CD4-positive, alpha-beta T cell treated with Interleukin-6 at 100 ng/mL for 8 hours (primary cell): ENCODE measurements around the gene TGM3.

Source experiments
- DNase-seq: peaks from one replicate; pipeline ENCODE4 v3.0.0-alpha.2; 2020; ENCODE audit warnings: mixed read lengths, low spot score

TGM3 gene

GRCh38 chr20:2340136-2340535, 44.3 kb downstream of the TGM3 start:
- no peak for DNase-seq

- no peak for DNase-seq
Observed at GRCh38 chr20:2340823-2341222, 45.0 kb downstream of the TGM3 start.

DNA sequence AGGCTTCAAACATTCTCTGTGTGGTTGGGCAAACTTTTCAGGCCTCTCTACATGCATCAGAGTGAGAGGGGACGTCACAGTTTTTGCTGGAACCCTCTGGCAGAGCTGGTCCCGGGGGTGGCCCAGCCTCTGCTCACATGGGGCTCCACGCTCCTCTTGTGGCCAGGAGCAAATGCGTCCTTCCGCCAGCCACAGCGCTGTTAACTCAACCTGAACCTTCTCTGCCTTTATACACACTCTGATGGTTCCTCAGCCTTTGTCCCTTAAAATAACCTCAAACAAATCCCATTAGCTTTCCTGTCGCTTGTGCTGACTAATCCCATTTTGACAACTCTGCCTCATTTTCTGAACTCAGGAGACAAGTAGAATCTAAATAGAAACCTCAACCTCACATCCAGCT, 45.5 kb downstream of the TGM3 start:
- DNase-seq, result no peak

DNA sequence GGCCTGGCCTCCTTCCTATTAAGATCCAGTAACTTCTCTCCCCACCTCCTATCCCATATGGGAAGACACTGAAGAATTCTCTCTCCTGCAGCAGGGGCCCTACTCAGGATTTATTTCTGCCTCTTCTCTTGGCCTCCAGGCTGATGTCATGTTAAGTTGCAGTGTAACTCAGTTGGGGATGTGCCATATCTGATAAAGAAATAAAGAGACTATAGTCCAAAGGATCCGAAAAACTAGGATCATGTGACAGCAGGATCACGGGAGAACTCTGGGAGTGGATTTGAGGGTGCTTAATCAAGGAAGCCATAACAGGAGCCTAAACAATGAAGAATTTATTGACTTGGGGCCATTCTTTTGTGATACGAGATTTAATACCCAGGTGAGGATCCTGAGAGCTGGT, 46.4 kb downstream of the TGM3 start:
- DNase-seq, result no peak

GRCh38 chr20:2346188-2346587, 50.4 kb downstream of the TGM3 start:
- no peak for DNase-seq

- DNase-seq, result no peak
Observed at GRCh38 chr20:2348336-2348735, 52.5 kb downstream of the TGM3 start.

- DNase-seq, result no peak
Observed at GRCh38 chr20:2349801-2350200, 54.0 kb downstream of the TGM3 start.

DNA sequence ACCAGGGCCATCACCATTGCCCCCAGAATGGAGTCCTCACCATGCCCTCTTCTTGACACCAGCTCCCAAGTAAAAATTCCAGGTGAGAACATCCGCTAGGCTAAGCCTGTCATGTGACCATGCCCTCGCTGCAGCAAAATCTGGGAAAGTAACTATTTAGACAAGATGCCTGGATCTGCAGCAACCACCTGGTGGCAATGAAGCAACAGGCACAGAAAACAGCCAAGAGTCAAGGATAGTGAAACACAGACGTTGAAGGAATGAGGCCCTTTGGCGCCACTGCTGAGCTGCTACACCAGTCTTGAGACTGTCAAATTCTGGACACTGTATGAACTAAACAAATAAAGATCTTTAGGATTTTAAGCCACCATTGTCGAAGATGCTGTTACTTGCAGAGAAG, 54.8 kb downstream of the TGM3 start:
- DNase-seq, result no peak

DNA sequence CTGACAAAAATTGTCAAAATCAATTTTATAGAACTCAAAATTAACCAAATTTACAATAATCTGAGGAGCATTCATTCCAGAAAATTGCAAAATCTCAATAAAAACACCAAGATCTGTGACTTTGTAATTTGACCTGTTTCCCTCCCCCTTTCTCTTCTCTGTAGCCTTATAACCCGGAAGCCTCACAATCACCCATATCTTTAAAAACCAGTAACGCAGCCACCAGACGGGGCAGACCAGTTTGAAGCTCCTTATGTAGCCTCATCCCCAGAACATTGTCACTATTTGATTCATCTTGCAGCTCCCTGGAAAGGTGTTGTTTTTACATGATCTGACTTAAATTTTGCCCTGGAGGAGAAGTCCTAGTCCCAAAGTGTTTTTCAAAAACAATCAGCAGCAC, 57.4 kb downstream of the TGM3 start:
- no peak for DNase-seq

DNA sequence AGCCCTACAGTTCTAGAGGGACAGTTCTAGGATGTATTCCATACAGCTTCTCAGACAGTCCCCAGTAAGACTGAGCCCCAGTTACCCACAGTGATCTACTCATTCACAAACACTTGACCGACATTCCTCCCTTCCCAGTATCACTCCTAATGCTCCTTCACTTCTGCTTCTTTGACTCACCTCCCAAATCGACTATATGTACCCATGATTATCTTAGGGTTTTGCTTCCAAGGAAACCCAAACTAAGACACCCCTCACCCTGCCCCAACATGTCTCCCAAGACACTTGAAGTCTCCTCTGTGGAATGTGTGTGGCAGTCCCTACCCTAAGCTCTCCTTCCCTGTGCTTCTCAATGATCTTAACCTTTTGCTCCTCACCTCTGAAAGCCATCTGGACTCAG, 61.3 kb downstream of the TGM3 start:
- DNase-seq, result no peak

- DNase-seq, result no peak
Observed at GRCh38 chr20:2358006-2358405, 62.2 kb downstream of the TGM3 start.

DNA sequence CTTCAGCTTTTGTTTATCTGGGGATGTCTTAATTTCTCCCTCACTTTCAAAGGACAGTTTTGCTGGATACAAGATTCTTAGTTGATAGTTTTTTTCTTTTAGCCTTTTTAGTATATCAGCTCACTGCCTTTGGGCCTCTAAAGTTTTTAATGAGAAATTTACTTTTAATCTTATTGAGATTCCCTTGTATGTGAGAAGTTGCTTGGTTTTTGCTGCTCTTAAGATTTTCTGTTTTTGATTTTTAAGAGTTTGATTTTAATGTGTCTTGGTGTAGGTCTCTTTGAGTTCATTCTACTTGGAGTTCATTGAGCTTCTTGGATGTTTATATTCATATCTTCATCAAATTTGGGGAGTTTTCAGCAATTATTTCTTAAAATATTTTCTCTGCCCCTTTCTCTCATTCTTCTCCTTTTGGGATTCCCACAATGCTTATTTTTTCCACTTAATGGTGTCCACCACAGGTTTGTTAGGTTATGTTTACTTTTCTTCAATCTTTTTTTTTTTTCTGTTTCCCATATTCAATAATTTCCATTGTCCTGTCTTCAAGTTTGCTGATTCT, 65.3 kb downstream of the TGM3 start:
- no peak for DNase-seq

- DNase-seq, result no peak
Observed at GRCh38 chr20:2363187-2363586, 67.4 kb downstream of the TGM3 start.

GRCh38 chr20:2363587-2363986, 67.8 kb downstream of the TGM3 start:
- DNase-seq, result no peak

DNA sequence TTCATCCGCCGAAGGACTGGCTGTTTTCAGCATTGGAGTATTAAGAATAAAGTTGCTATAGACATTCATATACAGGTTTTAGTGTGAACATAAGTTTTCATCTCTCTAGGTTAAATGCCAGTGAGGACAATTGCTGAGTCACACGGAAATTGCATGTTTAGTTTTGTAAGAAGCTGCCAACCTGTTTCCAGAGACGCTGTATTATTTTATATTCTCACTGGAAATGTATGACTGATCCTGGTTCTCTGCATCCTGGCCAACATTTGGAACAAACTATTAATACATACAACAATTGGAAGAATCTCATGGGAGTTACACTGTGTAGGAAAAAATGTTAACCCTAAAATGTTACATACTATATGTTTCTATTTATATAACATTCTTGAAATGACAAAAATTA, 68.2 kb downstream of the TGM3 start:
- DNase-seq, result no peak

DNA sequence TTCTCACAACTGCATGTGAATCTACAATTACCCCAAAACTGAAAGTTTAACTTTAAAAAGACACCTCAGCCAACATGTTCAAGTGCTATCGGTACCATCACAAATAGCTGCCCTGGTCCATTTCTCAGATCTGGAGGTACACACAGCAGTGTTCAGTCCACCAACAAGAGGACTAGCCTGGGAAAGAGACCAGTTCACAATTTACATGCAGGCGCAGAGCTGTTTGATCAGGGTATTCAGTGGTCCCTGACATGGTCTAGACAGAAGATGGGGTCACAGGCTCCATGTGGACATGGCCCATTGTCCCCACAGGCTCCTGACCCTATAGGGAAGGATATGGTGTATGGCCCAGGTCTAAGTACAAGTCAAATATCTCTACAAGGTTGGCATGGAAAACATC, 69.3 kb downstream of the TGM3 start:
- DNase-seq, result no peak

- no peak for DNase-seq
Observed at GRCh38 chr20:2365666-2366065, 69.9 kb downstream of the TGM3 start.

DNA sequence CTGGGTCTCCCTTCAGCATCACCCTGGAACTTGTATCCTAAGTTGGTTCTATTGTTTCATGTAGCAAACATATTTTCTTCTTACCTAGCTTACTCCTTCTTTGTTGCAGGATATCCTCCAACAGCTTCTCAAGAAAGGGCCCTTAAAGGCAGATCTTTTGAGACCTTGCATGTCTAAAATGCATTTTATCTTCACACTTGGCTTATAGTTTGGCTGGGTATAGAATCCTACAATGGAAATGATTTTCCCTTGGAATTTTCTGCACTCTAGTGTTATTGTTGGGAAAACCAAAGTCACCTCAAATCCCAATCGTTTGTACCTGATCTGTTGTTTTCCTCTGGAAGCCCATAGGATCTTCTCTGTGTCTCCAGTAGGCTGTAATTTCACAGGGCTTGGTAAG, 72.8 kb downstream of the TGM3 start:
- no peak for DNase-seq

- DNase-seq, result no peak
Observed at GRCh38 chr20:2373098-2373497, 77.3 kb downstream of the TGM3 start.

DNA sequence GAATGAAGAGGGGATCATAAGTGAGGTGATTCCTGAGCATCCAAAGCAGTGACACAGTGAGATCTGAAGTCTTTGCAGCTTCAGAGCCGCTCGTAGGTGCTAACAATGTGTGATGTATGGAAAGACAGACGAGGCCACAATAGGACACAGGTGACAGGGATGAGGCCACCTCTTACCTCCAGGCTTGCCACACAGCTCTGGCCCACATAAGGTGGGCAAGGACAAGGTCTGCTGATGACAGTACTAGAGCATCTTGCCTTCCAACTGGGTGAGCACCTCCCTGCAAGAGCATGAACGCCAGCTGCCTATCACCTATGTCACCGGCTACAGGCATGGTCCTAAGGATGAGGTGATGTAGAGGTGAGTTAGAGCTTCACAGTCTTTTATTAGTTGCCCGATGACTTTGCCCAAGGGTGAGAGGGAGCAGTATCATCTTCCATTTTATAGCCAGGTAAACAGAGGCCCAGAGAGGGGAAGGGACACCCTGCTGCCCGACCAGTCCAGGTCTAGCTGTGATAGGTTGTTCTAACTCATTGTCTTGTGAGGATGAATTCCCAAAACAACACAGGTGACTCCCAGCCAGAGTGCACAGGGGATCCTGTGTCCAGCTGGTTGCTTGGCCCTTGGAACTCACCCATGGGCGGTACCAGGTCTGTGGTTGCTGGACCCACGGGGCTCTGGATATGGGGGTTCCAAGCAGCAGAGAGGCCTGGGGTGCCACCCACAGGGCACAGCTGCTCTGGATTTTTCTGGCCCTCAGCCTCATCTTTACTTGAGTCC, 78.7 kb downstream of the TGM3 start:
- no peak for DNase-seq

DNA sequence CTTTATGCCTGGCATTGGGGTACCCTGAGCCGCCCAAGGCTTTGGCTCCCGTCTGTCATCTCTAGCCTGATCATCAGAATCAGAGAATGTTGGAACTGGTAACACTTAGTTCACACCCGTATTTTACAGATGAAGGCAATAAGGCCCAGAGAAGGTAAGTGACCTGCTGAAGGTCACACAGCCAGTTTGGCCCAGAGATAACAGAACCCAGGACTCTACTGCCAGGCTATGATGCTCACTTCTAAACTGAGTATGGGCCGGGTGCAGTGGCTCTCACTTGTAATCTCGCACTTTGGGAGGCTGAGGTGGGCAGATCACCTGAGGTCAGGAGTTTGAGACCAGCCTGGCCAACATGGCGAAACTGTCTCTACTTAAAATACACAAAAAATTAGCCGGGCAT, 83.1 kb downstream of the TGM3 start:
- DNase-seq, result no peak

GRCh38 chr20:2379511-2380229, 83.9 kb downstream of the TGM3 start:
- DNase-seq, result peak; percentile 34

GRCh38 chr20:2380601-2381000, 84.8 kb downstream of the TGM3 start, which contains the start of gene TGM6:
TSS of gene TGM6 (plus strand) at chr20:2380901. CDS start at chr20:2380969, 68 bp downstream.
- no peak for DNase-seq
